Measurements from ENCODE around the gene LIAS. TPM values are rescaled to one million over a fixed set of nuclear protein-coding genes. Genes with fewer than 3 reads are reported as not detected.
"Not testable (repeated sequence)": the region's sequence is repeated elsewhere in the genome, so short reads cannot be mapped to it uniquely, and the experiment has no call there.

LIAS gene
- total RNA-seq, 2 experiments from 2014 or later, result 14.2 to 14.5 TPM

DNA sequence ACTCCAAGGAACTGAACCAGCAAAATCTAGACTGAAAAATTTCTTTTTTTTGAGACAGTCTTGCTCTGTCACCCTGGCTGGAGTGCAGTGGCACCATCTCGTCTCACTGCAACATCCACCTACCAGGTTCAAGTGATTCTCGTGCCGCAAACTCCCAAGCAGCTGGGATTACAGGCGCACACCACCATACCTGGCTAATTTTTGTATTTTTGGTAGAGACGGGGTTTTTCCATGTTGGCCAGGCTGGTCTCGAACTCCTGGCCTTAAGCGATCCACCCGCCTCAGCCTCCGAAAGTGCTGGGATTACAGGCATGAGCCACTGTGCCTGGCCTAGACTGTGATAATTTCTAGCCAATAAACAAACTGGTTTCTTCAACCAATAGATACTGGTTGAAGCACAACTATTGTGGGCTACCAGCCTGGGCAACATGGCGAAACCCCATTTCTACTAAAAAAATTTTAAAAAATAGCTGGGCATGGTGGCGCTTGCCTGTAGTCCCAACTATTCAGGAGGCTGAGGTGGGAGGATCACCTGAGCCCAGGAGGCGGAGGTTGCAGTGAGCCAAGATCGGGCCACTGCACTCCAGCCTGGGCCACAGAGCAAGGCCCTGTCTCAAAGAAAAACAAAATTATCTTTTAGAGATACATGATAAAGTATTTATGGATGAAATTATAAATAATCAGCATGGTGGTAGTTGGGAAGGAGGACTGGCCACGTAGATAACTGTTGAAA, 57.0 kb downstream of the LIAS start:
- H3K36me3 Mint-ChIP-seq (ENCODE audit: low read depth); H3K27ac Mint-ChIP-seq; H3K27me3 Mint-ChIP-seq; H3K4me1 Mint-ChIP-seq; H3K9me3 Mint-ChIP-seq; CTCF ChIA-PET; POLR2A ChIA-PET; H3K4me3 Mint-ChIP-seq; DNase-seq: not testable (repeated sequence)

DNA sequence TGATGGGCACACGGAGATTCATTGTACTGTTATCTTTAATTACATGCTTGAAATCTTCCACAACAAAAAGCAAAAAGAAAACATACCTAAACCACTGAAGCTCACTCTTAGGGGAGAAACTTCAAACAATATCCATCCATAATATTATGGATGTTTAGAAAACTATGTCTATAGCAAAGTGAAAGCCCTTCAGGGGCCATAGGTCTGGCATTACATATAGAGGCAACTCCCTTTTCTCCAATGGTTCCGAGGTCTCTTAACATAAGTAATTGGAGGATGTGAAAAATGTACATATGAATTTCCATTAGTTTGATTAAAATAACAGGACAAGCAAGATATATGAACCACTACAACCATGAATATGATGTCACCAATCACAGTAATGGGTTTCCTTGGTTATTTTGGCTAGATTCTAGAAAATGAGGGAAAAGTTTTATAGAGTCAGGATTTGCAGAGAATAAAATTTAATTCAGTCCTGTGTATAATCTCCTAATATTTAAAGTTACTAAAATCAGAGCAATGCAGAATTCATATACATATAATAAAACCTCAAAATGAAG, 57.6 kb downstream of the LIAS start:
- ChIA-PET POLR2A (no interaction called here), CTCF (no interaction called here)
- H3K4me1 Mint-ChIP-seq, result no peaks in the 10 kb centered on the region
- H3K27ac Mint-ChIP-seq, result no peak overlapping the region
- H3K27me3 Mint-ChIP-seq, result no peaks in the 10 kb centered on the region
- no peaks in the 10 kb centered on the region for H3K9me3 Mint-ChIP-seq
- peaks cover 7% of the 10 kb centered on the region for H3K36me3 Mint-ChIP-seq (ENCODE audit: low read depth)
- DNase-seq, result no peak
- H3K4me3 Mint-ChIP-seq, result no peak overlapping the region

DNA sequence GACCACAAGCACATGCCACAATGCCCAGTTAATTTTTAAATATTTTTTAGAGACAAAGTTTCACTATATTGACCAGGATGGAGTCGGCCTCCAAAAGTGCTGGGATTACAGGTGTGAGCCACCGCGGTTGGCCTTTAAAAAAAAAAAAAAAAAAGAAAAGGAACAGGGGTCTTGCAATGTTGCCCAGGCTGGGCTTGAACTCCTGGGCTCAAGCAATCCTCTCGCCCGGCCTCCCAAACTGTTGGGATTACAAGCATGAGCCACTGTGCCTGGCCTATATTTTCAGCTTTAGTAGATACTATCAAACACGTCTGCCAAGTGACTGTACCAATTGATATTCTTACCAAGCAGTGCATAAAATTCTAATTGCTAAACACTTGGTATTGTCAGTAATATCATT, 59.6 kb downstream of the LIAS start:
- no peaks in the 10 kb centered on the region for H3K9me3 Mint-ChIP-seq
- ChIA-PET POLR2A (no interaction called here), CTCF (no interaction called here)
- H3K4me3 Mint-ChIP-seq, result no peak overlapping the region
- DNase-seq, result no peak
- no peaks in the 10 kb centered on the region for H3K27me3 Mint-ChIP-seq
- no peaks in the 10 kb centered on the region for H3K4me1 Mint-ChIP-seq
- H3K36me3 Mint-ChIP-seq (ENCODE audit: low read depth), result peaks cover 6% of the 10 kb centered on the region
- no peak overlapping the region for H3K27ac Mint-ChIP-seq

DNA sequence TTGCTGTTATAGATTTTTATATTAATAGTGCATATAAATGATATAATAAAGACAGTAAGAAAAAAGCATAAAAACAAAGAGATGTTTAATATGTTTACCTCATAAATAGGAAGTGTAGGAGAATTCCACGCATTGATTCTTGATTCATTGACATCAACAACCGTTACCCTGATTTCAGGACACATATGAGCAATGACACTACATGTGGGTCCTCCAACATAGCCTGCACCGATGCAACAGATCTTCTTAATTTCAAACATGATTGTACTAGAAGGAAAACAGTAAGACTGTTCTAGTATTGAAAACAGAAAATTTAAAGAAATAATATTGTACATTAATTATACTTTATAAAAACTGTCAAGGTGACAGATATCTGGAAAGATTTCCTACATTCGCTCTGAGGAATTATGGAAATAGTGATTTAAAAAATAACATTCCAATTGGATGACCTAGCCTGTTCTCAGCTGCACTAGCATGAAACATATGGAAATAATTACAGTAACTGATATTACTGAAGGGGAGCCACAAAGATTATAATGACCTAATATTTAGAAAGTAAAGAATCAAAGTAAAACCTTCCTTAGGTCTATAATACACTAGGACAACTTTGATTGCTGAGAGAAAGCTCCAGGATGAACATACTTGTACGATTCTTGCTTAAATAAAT, 62.5 kb downstream of the LIAS start:
- H3K9me3 Mint-ChIP-seq, result no peaks in the 10 kb centered on the region
- POLR2A ChIA-PET, result no interaction called here
- H3K4me1 Mint-ChIP-seq, result peaks cover 8% of the 10 kb centered on the region
- H3K27ac Mint-ChIP-seq, result no peak overlapping the region
- CTCF ChIA-PET, result no interaction called here
- H3K27me3 Mint-ChIP-seq, result no peaks in the 10 kb centered on the region
- no peak for DNase-seq
- no peak overlapping the region for H3K4me3 Mint-ChIP-seq
- H3K36me3 Mint-ChIP-seq (ENCODE audit: low read depth), result no peaks in the 10 kb centered on the region

DNA sequence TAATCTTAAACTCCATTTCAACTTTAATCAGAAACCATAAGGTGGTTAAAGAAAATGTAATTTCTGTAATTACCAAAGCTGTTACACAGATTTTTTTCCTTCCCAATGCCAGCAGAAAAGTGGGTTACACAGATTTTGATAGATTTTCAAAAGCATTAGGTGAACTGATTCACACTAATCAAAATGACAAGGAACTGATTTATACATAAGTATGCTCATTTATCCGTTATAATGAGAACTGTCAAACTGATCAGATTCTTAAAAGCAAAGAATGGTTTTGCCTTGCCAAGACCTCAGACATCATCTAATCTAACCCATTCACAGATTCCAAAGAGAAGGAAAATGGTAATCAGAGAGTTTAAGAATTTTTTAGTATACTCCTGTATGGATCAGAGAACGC, 63.2 kb downstream of the LIAS start:
- peaks cover 12% of the 10 kb centered on the region for H3K4me1 Mint-ChIP-seq
- CTCF ChIA-PET, result no interaction called here
- H3K27ac Mint-ChIP-seq, result no peak overlapping the region
- H3K36me3 Mint-ChIP-seq (ENCODE audit: low read depth), result no peaks in the 10 kb centered on the region
- H3K9me3 Mint-ChIP-seq, result no peaks in the 10 kb centered on the region
- POLR2A ChIA-PET, result no interaction called here
- H3K4me3 Mint-ChIP-seq, result no peak overlapping the region
- no peaks in the 10 kb centered on the region for H3K27me3 Mint-ChIP-seq
- no peak for DNase-seq

DNA sequence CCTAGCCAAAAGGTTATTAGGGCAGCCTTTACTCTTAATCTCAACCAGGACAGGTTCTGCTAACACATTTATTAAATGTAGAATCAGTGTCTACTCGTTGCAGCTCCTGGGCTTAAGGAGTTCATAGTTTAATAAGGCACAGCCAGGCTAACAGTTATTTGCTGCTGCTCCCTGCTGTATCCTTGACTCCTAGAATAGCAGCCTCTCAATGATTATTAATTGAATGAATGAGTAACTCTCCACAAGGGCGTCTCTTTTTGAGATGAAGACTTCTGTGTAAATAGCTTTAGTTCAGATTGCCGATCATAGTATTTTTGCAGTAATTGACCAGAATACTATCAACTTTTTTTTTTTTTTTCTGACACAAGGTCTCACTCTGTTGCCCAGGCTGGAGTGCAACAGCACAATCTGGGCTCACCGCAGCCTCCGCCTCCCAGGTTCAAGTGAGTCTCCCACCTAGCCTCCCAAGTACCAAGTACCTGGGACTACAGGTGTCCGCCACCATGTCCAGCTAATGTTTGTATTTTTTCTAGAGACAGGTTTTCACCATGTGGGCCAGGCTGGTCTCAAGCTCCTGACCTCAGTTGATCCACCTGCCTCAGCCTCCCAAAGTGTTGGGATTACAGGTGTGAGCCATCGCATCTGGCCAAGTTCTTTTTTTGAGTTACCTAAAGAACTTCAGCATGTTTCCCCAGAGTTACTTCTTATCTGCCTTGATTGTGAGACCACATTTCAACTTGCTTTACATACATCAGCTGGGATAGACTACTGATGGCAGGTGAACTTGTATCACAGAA, 65.5 kb downstream of the LIAS start:
- no peak for DNase-seq
- Mint-ChIP-seq H3K9me3 (no peaks in the 10 kb centered on the region), H3K27ac (no peak overlapping the region), H3K4me1 (peaks cover 18% of the 10 kb centered on the region), H3K27me3 (no peaks in the 10 kb centered on the region), H3K4me3 (no peak overlapping the region), H3K36me3 (ENCODE audit: low read depth) (no peaks in the 10 kb centered on the region)
- ChIA-PET CTCF (interaction anchor here (0.6 to 0.8 kb wide), 4 partner anchors 9 to 271 kb away, joined by 3 to 9 read pairs (median 4); no protein-coding TSS in a partner anchor), POLR2A (no interaction called here)

DNA sequence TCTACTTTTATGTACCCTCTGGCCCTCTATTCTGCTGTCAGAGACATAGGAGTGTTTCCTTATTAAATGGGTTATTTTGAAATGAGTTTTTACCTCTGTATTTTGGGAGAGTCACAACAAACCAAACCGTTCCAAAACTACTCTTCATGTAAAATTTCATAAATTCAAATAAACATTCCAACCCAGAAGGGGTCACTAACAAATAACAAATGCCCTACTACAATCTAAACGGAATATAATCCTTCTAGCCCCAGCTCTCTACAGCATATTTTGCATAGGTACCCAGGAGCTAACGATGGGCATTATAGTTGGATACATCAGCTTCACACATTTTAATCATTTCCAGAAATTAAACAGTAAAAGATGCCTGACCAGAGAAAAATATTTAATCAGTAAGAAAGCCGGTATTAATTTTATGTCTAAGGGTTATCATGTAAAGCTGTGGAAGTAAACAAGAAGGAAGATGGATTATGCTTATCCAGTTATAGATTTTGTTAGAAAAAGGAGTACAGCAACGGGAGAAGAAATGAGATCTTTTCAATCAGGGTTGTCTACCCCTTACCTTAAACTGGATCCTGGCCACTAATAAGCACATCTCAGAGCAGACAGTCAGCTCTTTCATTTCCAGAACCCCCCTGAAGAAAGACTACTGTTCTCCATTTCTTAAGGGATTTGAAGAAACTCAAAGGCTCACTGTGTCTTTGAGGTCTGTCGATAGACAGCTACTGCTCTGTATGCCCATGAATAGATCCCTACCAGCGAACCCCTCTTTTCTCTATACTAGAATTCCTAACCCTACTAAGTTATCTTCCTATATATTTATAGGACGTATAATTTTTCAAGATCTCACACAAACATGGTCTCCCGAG, 67.2 kb downstream of the LIAS start:
- Mint-ChIP-seq H3K4me3 (peak overlapping the region; percentile 98), H3K9me3 (peaks cover 7% of the 10 kb centered on the region), H3K27me3 (no peaks in the 10 kb centered on the region), H3K36me3 (ENCODE audit: low read depth) (peaks cover 10% of the 10 kb centered on the region), H3K4me1 (peaks cover 18% of the 10 kb centered on the region), H3K27ac (peak overlapping the region; percentile 70)
- ChIA-PET CTCF (interaction anchor here (0.6 to 0.8 kb wide), 4 partner anchors 8 to 66 kb away, joined by 3 to 5 read pairs (median 4); no protein-coding TSS in a partner anchor), POLR2A (no interaction called here)
- no peak for DNase-seq

DNA sequence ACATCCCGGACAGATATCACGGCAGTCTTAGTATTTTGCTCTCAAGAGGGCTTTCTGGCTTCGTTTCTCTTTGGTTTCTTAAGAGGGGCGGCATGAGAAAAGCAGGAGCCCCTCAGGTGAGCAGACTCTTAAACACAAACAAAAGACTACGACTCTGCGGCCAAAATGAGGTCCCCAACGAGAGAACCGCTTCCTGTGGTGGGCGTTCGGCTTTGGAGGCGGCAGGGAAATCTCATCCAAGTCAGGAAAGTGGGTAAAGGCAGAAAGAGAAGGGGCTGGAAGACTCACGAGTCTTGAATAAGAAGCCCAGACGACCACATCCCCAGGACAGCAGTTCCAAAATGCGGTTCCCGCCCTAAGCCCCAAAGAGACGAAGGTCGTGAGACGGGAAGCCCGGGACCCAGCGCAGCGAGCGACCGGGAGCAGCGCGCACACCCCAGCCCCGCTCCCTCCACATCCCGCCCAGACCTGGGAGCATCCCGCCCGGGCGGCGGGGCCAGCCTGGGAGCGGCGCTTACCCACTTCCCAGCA, 68.0 kb downstream of the LIAS start:
- peaks cover 18% of the 10 kb centered on the region for H3K4me1 Mint-ChIP-seq
- DNase-seq, result no peak
- H3K27me3 Mint-ChIP-seq, result no peaks in the 10 kb centered on the region
- H3K9me3 Mint-ChIP-seq, result peaks cover 13% of the 10 kb centered on the region
- peak overlapping the region; percentile 98 for H3K4me3 Mint-ChIP-seq
- H3K27ac Mint-ChIP-seq, result peak overlapping the region; percentile 70
- POLR2A ChIA-PET, result no interaction called here
- CTCF ChIA-PET, result interaction anchor here (0.6 to 1.1 kb wide), 2 partner anchors 18 to 502 kb away, joined by 3 to 7 read pairs; no protein-coding TSS in a partner anchor
- peaks cover 16% of the 10 kb centered on the region for H3K36me3 Mint-ChIP-seq (ENCODE audit: low read depth)

DNA sequence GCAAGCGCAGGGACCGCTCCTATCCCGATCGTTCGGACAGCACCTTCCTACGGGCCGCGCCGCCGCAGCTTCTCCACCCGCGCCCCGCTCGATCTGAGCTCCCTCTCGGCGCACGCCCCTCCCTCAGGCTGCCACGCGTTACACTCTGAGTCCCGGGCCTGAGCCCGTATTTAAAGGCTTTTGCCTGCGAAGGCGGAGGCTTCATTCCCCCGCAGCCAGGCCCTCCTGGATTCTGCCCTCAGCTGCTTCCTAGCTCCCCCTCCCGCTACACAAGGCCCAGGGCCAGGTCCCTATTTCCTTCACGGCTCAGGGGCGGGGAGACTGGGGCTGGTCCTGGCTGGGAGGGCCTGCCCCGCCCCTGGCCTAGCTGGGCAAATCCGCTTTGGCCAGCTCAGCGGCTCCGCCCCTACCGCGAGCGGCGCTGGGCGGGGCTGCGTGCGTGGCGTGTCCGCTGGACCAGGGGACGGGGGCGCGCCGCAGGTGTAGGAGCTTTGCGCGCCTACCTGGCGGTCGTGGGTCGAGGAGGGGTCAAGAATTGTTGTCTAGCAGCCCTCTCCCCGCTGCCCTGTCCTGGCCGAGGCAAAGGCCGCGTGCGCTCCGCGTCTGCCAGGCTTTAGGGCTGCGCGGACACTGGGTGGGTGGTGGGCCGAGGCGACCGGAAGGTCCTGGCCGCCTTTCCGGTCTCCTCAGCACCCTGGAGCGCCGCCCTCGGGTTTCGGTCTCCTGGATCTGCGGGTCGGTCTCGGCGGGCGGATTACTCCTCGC, 68.6 kb downstream of the LIAS start, which contains the start of gene UGDH:
Gene UGDH (minus strand): TSS at position 144 of the 765 bp plus-strand sequence. CDS start 5,927 bp downstream, outside the sequence.
- no peaks in the 10 kb centered on the region for H3K27me3 Mint-ChIP-seq
- peaks cover 16% of the 10 kb centered on the region for H3K9me3 Mint-ChIP-seq
- ChIA-PET POLR2A (interaction anchor here (0.5 to 0.6 kb wide), 2 partner anchors 170 to 544 kb away, joined by 3 to 10 read pairs; no protein-coding TSS in a partner anchor), CTCF (interaction anchor here (0.6 to 1.1 kb wide), 3 partner anchors 19 to 501 kb away, joined by 3 to 7 read pairs (median 3); partner anchors contain the start of gene SMIM14)
- DNase-seq, result peak; percentile 92
- peak within 1 kb of the TSS; percentile 94 for H3K27ac Mint-ChIP-seq
- H3K4me1 Mint-ChIP-seq, result peaks cover 18% of the 10 kb centered on the region
- peaks cover 22% of the 10 kb centered on the region for H3K36me3 Mint-ChIP-seq (ENCODE audit: low read depth)
- H3K4me3 Mint-ChIP-seq, result peak within 1 kb of the TSS; percentile 98

DNA sequence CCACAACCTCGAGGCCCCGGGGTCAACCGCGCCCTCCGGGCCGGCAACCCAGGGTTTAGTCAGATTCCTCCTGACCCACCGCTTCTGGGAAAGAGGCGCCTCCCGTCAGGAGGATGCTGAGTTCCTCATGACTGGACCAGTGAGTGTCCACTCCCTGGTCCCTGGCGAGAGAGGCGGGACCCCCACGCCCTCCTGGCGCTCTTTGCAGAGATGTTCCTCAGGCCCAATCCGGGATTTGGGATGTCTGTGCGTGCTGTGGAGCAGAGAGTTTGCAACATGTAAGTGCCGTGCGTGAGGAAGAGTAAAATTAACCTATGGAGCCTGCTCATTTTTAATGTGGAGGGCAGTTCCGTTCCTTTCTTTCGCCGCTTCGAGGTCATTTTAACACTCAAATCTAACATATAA, 69.2 kb downstream of the LIAS start:
- CTCF ChIA-PET, result interaction anchor here (0.7 kb wide), 1 partner anchor 110 kb away, joined by 3 read pairs; the partner anchor contains the start of gene SMIM14

More for the DNA sequence above, 69.2 kb downstream of the LIAS start:
- no peak for DNase-seq
- Mint-ChIP-seq H3K4me1 (peaks cover 18% of the 10 kb centered on the region), H3K9me3 (peaks cover 22% of the 10 kb centered on the region), H3K4me3 (peak overlapping the region; percentile 98), H3K27me3 (no peaks in the 10 kb centered on the region), H3K36me3 (ENCODE audit: low read depth) (peaks cover 25% of the 10 kb centered on the region), H3K27ac (peak overlapping the region; percentile 75)
- POLR2A ChIA-PET, result interaction anchor here (0.5 kb wide), 1 partner anchor 170 kb away, joined by 3 read pairs; no protein-coding TSS in a partner anchor

Measured in activated CD4-positive, alpha-beta T cell treated with anti-CD3 and anti-CD28 coated beads, Interleukin-2, amount 10 ng/mL, durations not matched to agents 7 days and 5 days (primary cell).